ENCODE data around the gene PHC2. TPM values are rescaled to one million over a fixed set of nuclear protein-coding genes. Genes with fewer than 3 reads are reported as not detected.

PHC2 gene
- total RNA-seq, 1 donor from 2014 or later = 105 TPM

- H3K4me3 ChIP-seq = no peak overlapping the region
- no peak overlapping the region for H3K27ac ChIP-seq
- no peak for TF ChIP-seq CTCF (IDR thresholded peaks at IDR 0.05)
- DNase-seq = no peak
- intact Hi-C loops (cut with DNase I) = no loop called here
- H3K9me3 ChIP-seq = no peaks in the 10 kb centered on the region
- no peaks in the 10 kb centered on the region for H3K4me1 ChIP-seq
- H3K36me3 ChIP-seq = peaks cover 89% of the 10 kb centered on the region
- no peak for ATAC-seq
- no peaks in the 10 kb centered on the region for H3K27me3 ChIP-seq (ENCODE audit: low read depth)
Observed at GRCh38 chr1:33282791-33283190, 148.1 kb downstream of the PHC2 start.

GRCh38 chr1:33281554-33282303 is 149.2 kb downstream of the PHC2 start:
- ATAC-seq (no peak), DNase-seq (no peak)
- TF ChIP-seq CTCF (IDR thresholded peaks at IDR 0.05) = no peak
- Histone ChIP-seq H3K27me3 (ENCODE audit: low read depth) (no peaks in the 10 kb centered on the region), H3K9me3 (no peaks in the 10 kb centered on the region), H3K4me1 (no peaks in the 10 kb centered on the region), H3K4me3 (no peak overlapping the region), H3K27ac (no peak overlapping the region), H3K36me3 (peaks cover 96% of the 10 kb centered on the region)
- intact Hi-C loops (cut with DNase I) = no loop called here

GRCh38 chr1:33280091-33280661 is 150.7 kb downstream of the PHC2 start:
- Histone ChIP-seq H3K9me3 (no peaks in the 10 kb centered on the region), H3K4me1 (no peaks in the 10 kb centered on the region), H3K36me3 (peaks cover 90% of the 10 kb centered on the region), H3K4me3 (no peak overlapping the region), H3K27ac (no peak overlapping the region), H3K27me3 (ENCODE audit: low read depth) (no peaks in the 10 kb centered on the region)
- no peak for DNase-seq
- intact Hi-C loops (cut with DNase I) = no loop called here
- ATAC-seq = peak in 1 of 2 donors; percentile 23
- TF ChIP-seq CTCF (IDR thresholded peaks at IDR 0.05) = no peak

- intact Hi-C loops (cut with DNase I) = no loop called here
- Histone ChIP-seq H3K9me3 (no peaks in the 10 kb centered on the region), H3K27ac (no peak overlapping the region), H3K4me1 (peaks cover 3% of the 10 kb centered on the region), H3K36me3 (peaks cover 66% of the 10 kb centered on the region), H3K27me3 (ENCODE audit: low read depth) (no peaks in the 10 kb centered on the region), H3K4me3 (no peak overlapping the region)
- TF ChIP-seq CTCF (IDR thresholded peaks at IDR 0.05) = no peak
- no peak for DNase-seq
- no peak for ATAC-seq
Observed at GRCh38 chr1:33277488-33278084, 153.3 kb downstream of the PHC2 start.

- no peak for ATAC-seq
- peaks cover 57% of the 10 kb centered on the region for H3K36me3 ChIP-seq
- no peak for DNase-seq
- intact Hi-C loops (cut with DNase I) = no loop called here
- no peaks in the 10 kb centered on the region for H3K27me3 ChIP-seq (ENCODE audit: low read depth)
- H3K4me3 ChIP-seq = no peak overlapping the region
- peaks cover 3% of the 10 kb centered on the region for H3K4me1 ChIP-seq
- TF ChIP-seq CTCF (IDR thresholded peaks at IDR 0.05) = no peak
- H3K9me3 ChIP-seq = no peaks in the 10 kb centered on the region
- no peak overlapping the region for H3K27ac ChIP-seq
Observed at GRCh38 chr1:33276573-33277298, 154.2 kb downstream of the PHC2 start.
